Activated naive CD4-positive, alpha-beta T cell treated with anti-CD3 and anti-CD28 coated beads, Interleukin-2, amount 50 U/mL, for 72 hours (primary cell): ENCODE measurements around the gene BRD1. TPM values are rescaled to one million over a fixed set of nuclear protein-coding genes. Genes with fewer than 3 reads are reported as not detected.

Experiments used
- ATAC-seq, 2 donors: fragments of 150-1000 bp; cut with Tn5 transposase; 2 replicates each; pipeline ENCODE4 v1.10.0; 2021; ENCODE audit warnings: mild to moderate bottlenecking in 2 of 2, moderate library complexity in 2 of 2
- DNase-seq, 2 donors: peaks; one replicate each; pipeline ENCODE4 v3.0.0; 2021 to 2022; ENCODE audit warnings: low spot score in 2 of 2
- H3K27ac Mint-ChIP-seq, 2 donors: one replicate each; pipeline ENCODE4 v1.8.0; 2022; ENCODE audit warnings: mild to moderate bottlenecking in 2 of 2, mixed read lengths in 2 of 2
- H3K36me3 Mint-ChIP-seq, 2 donors: one replicate each; pipeline ENCODE4 v1.8.0; 2022; ENCODE audit warnings: mixed read lengths in 2 of 2
- H3K9me3 Mint-ChIP-seq, 2 donors: one replicate each; pipeline ENCODE4 v1.8.0; 2022; ENCODE audit warnings: mixed read lengths in 2 of 2
- total RNA-seq, 2 donors: library from RNA; stranded (reverse); gene quantifications; one replicate each; pipeline ENCODE4 v1.2.3, GENCODE V29; 2022

Gene BRD1
- total RNA-seq, 2 donors from 2014 or later, result 27.7 to 39.0 TPM

DNA sequence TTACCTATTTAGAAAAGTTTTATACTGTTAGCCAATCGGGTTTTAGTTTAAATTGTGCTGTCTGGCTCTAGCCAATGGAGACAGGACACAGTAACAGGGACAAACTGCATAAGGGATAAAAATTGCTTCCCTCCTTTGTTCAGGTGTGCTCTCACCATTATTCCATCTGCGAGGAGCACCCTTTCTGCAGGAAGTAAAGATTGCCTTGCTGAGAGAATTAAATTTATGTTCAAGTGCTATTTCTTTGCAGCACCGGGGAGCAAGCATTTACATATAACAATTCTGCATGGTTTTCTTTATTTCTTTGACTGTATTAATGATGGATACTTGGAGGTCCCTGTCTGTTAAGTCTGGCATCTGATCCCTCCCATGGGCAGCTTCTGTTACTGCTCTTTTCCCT is 80.5 kb downstream of the BRD1 start:
- ATAC-seq (no peak), DNase-seq (no peak)
- H3K9me3 Mint-ChIP-seq, result peaks cover 18 to 35% of the 10 kb centered on the region in 2 donors
- H3K27ac Mint-ChIP-seq, result no peak overlapping the region
- peaks cover 14 to 18% of the 10 kb centered on the region in 2 donors for H3K36me3 Mint-ChIP-seq

DNA sequence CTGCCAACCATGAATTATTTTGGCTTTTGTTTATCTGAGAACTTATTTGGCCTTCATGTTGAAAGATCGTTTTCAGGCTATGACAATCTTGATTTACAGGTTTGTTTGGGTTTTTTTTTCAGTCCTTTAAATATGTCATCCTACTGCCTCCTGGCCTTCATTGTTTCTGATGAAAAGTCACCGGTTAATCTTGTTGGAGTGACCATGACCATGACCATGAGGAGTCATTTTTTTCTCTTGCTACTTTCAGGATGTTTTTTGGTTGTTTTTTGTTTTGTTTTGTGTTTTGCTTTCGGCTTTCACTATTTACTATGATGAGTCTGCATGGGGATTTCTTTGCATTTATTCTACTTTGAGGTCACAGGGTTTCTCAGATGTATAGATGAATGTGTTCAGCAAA is 81.6 kb downstream of the BRD1 start:
- Mint-ChIP-seq H3K27ac (no peak overlapping the region), H3K9me3 (peaks cover 18 to 35% of the 10 kb centered on the region in 2 donors), H3K36me3 (peaks cover 14 to 18% of the 10 kb centered on the region in 2 donors)
- no peak for DNase-seq
- ATAC-seq, result no peak

- peaks cover 0 to 8% of the 10 kb centered on the region in 2 donors for H3K36me3 Mint-ChIP-seq
- no peak for ATAC-seq
- H3K9me3 Mint-ChIP-seq, result peaks cover 7% of the 10 kb centered on the region in 2 donors
Measured at GRCh38 chr22:49740242-49740641, 87.4 kb downstream of the BRD1 start.

DNA sequence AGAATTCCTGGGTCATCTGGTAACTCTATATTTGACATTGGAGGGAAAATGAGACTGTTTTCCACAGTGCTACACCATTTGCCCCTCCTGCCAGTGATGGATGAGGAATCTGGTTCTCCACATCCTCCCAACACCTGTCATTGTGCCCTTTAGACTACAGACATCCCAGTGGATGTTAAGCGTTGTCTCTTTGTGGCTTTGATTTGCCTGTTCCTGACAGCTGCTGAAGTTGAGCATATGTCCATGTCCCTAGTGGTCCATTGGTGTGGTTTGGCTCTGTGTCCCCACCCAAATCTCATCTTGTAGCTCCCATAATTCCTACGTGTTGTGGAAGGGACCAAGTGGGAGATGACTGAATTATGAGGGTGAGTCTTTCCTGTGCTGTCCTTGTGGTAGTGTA is 88.5 kb downstream of the BRD1 start:
- peaks cover 0 to 8% of the 10 kb centered on the region in 2 donors for H3K36me3 Mint-ChIP-seq
- no peaks in the 10 kb centered on the region for H3K9me3 Mint-ChIP-seq
- H3K27ac Mint-ChIP-seq, result no peak overlapping the region
- ATAC-seq, result no peak
- DNase-seq, result no peak

More at GRCh38 chr22:49740242-49740641, 87.4 kb downstream of the BRD1 start:
- DNase-seq, result no peak
- no peak overlapping the region for H3K27ac Mint-ChIP-seq

DNA sequence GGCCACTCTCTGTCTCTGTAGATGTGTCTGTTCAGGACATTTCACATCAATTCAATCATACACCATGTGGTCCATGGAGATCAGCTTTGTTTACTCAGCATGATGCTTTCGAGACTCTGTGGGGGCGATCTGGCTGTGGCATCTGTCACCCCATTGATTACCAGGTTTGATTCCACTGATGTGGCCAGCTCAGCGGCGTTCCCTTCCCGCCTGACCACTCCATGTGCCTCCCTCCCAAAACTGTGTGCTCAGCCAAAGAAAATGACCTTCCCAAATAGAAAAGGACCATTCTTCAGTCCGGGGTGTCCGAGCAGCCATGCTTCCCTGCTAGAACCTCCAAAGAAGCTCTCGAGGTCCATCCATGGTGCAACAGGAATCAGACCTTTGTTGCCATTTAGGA is 89.1 kb downstream of the BRD1 start:
- ATAC-seq, result no peak
- no peak overlapping the region for H3K27ac Mint-ChIP-seq

GRCh38 chr22:49738006-49738405 is 89.7 kb downstream of the BRD1 start:
- no peak for ATAC-seq
- Mint-ChIP-seq H3K27ac (no peak overlapping the region), H3K36me3 (peaks cover 0 to 8% of the 10 kb centered on the region in 2 donors), H3K9me3 (peaks cover 0 to 5% of the 10 kb centered on the region in 2 donors)
- DNase-seq, result no peak

More for the DNA sequence above, 89.1 kb downstream of the BRD1 start:
- H3K36me3 Mint-ChIP-seq, result peaks cover 0 to 8% of the 10 kb centered on the region in 2 donors
- DNase-seq, result no peak
- H3K9me3 Mint-ChIP-seq, result no peaks in the 10 kb centered on the region

DNA sequence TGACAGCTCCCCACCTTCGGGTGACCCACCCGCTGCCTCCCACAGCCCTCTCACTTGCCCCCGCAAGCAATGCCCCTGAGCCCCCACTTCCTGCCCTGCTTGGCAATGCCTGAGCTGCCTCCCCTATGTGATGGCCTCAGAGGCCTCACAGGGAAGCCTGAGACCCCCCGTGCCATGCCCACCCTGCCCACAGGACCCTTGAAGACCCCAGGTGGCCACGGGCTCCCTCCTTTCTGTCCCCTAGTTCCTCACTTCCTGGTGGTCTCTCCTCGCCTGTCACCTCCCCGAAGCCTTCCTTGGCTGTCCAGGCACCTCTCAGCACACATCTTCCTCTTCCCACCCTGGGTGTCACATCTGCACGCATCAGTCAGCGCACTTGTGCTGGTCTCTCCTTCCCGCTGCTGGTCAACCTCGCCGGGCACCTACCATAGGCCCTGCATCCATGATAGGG is 90.5 kb downstream of the BRD1 start:
- no peak for ATAC-seq

GRCh38 chr22:49736538-49736937 is 91.1 kb downstream of the BRD1 start:
- no peak overlapping the region for H3K27ac Mint-ChIP-seq

More for the DNA sequence above, 90.5 kb downstream of the BRD1 start:
- Mint-ChIP-seq H3K36me3 (peaks cover 0 to 8% of the 10 kb centered on the region in 2 donors), H3K27ac (no peak overlapping the region), H3K9me3 (peaks cover 0 to 7% of the 10 kb centered on the region in 2 donors)
- no peak for DNase-seq

DNA sequence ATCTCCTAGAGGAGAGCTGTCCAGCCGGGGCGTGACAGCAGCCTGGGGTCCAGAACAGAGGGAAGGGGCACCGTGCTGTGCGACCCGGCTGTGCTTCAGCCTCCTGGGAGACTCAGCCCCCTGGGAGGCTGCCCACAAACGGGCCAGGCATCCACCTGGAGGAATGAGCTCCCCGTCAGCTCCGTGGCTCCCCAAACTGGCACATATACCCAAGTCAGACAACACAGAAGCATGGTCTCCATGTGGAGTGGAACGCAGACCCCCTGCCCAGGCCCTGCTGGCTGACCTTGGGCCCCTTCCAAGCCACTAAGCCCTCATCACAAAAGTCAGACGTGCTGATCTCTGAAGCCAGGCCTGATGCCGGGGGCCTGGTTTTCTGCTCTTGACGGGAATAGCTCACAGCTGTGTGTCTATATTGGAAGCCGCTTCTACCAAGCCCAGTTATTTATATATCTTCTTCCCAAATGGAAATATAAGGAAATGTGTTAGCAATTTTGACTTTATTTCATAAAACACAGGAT is 91.7 kb downstream of the BRD1 start:
- Mint-ChIP-seq H3K27ac (no peak overlapping the region), H3K9me3 (peaks cover 0 to 7% of the 10 kb centered on the region in 2 donors), H3K36me3 (peaks cover 0 to 8% of the 10 kb centered on the region in 2 donors)
- ATAC-seq, result no peak
- no peak for DNase-seq

More at GRCh38 chr22:49736538-49736937, 91.1 kb downstream of the BRD1 start:
- no peak for ATAC-seq
- Mint-ChIP-seq H3K36me3 (peaks cover 0 to 8% of the 10 kb centered on the region in 2 donors), H3K9me3 (peaks cover 0 to 7% of the 10 kb centered on the region in 2 donors)
- DNase-seq, result no peak

DNA sequence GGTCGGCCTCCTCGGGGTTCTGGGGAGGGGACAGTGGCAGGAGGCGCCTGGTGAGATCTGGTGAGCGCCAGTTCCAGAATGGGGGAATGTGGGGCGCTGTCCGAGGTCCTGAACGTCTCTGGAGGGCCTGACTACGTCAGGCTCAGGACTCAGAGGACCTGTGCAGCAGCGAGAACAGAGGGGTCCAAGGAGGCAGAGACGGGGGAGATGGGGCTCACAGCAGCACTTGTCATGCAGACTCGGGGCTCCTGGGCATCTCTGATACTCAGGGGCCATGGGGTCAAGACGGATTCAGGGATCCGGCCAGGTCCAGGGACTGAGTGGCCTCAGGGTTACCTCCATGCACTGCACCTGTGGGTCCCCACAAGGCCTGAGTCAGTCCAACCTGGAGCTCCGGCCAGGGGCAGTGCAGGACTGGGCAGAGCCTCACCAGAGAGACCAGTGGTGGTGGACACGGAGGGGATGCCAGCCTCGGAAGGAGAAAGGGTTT is 92.2 kb downstream of the BRD1 start:
- no peak overlapping the region for H3K27ac Mint-ChIP-seq
- ATAC-seq, result no peak

DNA sequence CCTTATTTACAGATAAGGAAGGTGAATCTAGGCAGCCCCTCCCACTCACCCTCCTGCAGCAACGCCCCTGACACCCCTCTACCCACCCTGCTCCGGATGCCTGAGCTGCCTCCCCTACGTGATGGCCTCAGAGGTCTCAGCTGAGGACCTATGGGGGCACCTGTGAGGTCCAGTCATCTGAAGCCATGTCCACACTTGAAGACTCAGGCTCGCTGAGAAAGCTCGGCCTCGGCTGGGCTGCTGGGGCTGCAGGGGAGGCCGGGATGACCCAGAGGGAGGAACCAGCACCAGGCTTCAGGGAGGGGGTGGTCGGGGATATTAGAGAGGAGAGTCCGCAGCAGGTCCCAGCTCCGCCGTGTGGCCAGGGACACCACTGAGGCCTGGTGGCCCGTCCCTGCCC is 92.8 kb downstream of the BRD1 start:
- Mint-ChIP-seq H3K36me3 (peaks cover 0 to 7% of the 10 kb centered on the region in 2 donors), H3K9me3 (peaks cover 0 to 7% of the 10 kb centered on the region in 2 donors), H3K27ac (no peak overlapping the region)
- ATAC-seq (no peak), DNase-seq (no peak)

More for the DNA sequence above, 92.2 kb downstream of the BRD1 start:
- peaks cover 0 to 7% of the 10 kb centered on the region in 2 donors for H3K9me3 Mint-ChIP-seq
- DNase-seq, result peak; percentile 20 to 49
- peaks cover 0 to 8% of the 10 kb centered on the region in 2 donors for H3K36me3 Mint-ChIP-seq

- Mint-ChIP-seq H3K36me3 (peaks cover 0 to 2% of the 10 kb centered on the region in 2 donors), H3K27ac (no peak overlapping the region), H3K9me3 (peaks cover 0 to 7% of the 10 kb centered on the region in 2 donors)
- no peak for DNase-seq
- no peak for ATAC-seq
Measured at GRCh38 chr22:49734390-49734789, 93.3 kb downstream of the BRD1 start.

DNA sequence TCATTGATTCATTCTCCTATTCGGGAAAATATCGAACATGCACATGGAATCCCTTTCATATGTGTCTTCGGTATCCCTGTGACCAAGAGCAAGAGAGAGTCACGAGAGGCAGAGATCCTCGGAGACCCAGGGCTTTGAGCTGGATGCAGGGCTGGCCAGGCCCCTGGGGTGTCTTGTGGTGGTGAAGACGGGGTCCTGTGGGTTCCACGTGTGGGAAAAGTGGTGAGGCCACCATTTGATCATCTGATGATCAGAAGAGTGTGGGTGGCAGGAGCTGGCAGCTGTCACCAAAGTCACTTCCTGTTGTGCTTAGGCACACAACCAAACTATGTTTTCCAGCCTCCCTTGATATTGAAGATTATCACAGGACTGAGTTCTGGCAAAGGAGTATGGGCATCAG is 94.0 kb downstream of the BRD1 start:
- Mint-ChIP-seq H3K27ac (no peak overlapping the region), H3K9me3 (peaks cover 0 to 7% of the 10 kb centered on the region in 2 donors), H3K36me3 (no peaks in the 10 kb centered on the region)
- ATAC-seq, result no peak
- DNase-seq, result no peak

GRCh38 chr22:49730656-49731055 is 97.0 kb downstream of the BRD1 start:
- ATAC-seq (no peak), DNase-seq (no peak)
- H3K27ac Mint-ChIP-seq, result no peak overlapping the region
- peaks cover 0 to 7% of the 10 kb centered on the region in 2 donors for H3K9me3 Mint-ChIP-seq
- no peaks in the 10 kb centered on the region for H3K36me3 Mint-ChIP-seq

- Mint-ChIP-seq H3K9me3 (peaks cover 0 to 7% of the 10 kb centered on the region in 2 donors), H3K27ac (no peak overlapping the region)
- ATAC-seq, result no peak
Measured at GRCh38 chr22:49728570-49729271, 99.0 kb downstream of the BRD1 start.

GRCh38 chr22:49727881-49728569 is 99.6 kb downstream of the BRD1 start:
- no peak for ATAC-seq
- Mint-ChIP-seq H3K9me3 (peaks cover 0 to 2% of the 10 kb centered on the region in 2 donors), H3K27ac (peak overlapping the region in 1 of 2 donors; percentile 22), H3K36me3 (no peaks in the 10 kb centered on the region)
- no peak for DNase-seq

More at GRCh38 chr22:49728570-49729271, 99.0 kb downstream of the BRD1 start:
- DNase-seq, result no peak
- no peaks in the 10 kb centered on the region for H3K36me3 Mint-ChIP-seq
